Loucy (cell line): ENCODE measurements around the gene CFAP119.

Experiments used
- CTCF ChIP-seq: fragments of 200-600 bp; sonication (generic); conservative IDR thresholded peaks from 2 replicates; pipeline ENCODE4 v1.5.1; 2014; ENCODE audit warnings: mild to moderate bottlenecking, antibody characterized with exemption, low read length
- EZH2phosphoT487 ChIP-seq: fragments of 200-600 bp; IDR thresholded peaks from 2 replicates; pipeline ENCODE4 v1.6.1; 2018; ENCODE audit warnings: antibody characterized with exemption, mild to moderate bottlenecking, moderate library complexity, borderline replicate concordance

GRCh38 chr16:30777591-30778297, 15.9 kb upstream of the CFAP119 start:
- no peak for TF ChIP-seq CTCF
- no peak for TF ChIP-seq EZH2phosphoT487
